ENCODE measurements around the gene RRP12.
A peak's percentile ranks its signal among the peaks of the same experiment; 100 is the strongest.
"Not testable (repeated sequence)": the region's sequence is repeated elsewhere in the genome, so short reads cannot be mapped to it uniquely, and the experiment has no call there.

Gene RRP12

GRCh38 chr10:97406483-97406882 lies 5.3 kb upstream of the RRP12 start:
- DNase-seq: not testable (repeated sequence)

GRCh38 chr10:97406064-97406463 lies 4.9 kb upstream of the RRP12 start:
- no peak for DNase-seq

- DNase-seq: no peak
Observed at GRCh38 chr10:97404044-97404443, 2.9 kb upstream of the RRP12 start.

GRCh38 chr10:97401455-97401919 lies 347 bp upstream of the RRP12 start:
- no peak for DNase-seq

GRCh38 chr10:97399843-97400545 lies 1.1 kb downstream of the RRP12 start:
- peak; percentile 67 for DNase-seq

GRCh38 chr10:97396056-97396455 lies 5.1 kb downstream of the RRP12 start:
- DNase-seq: no peak

GRCh38 chr10:97393034-97393573 lies 8.0 kb downstream of the RRP12 start:
- DNase-seq: no peak

GRCh38 chr10:97390091-97390490 lies 11.0 kb downstream of the RRP12 start:
- no peak for DNase-seq

GRCh38 chr10:97388152-97388551 lies 13.0 kb downstream of the RRP12 start:
- no peak for DNase-seq

GRCh38 chr10:97385565-97385964 lies 15.6 kb downstream of the RRP12 start:
- no peak for DNase-seq

GRCh38 chr10:97384641-97385040 lies 16.5 kb downstream of the RRP12 start:
- DNase-seq: no peak

- DNase-seq: no peak
Observed at GRCh38 chr10:97384156-97384555, 17.0 kb downstream of the RRP12 start.

- no peak for DNase-seq
Observed at GRCh38 chr10:97383159-97383558, 18.0 kb downstream of the RRP12 start.

GRCh38 chr10:97381626-97382025 lies 19.5 kb downstream of the RRP12 start:
- DNase-seq: no peak

- no peak for DNase-seq
Observed at GRCh38 chr10:97380516-97380915, 20.6 kb downstream of the RRP12 start.

GRCh38 chr10:97378933-97379921 lies 21.9 kb downstream of the RRP12 start:
- no peak for DNase-seq

GRCh38 chr10:97376413-97376812 lies 24.7 kb downstream of the RRP12 start:
- no peak for DNase-seq

GRCh38 chr10:97373456-97373855 lies 27.7 kb downstream of the RRP12 start:
- DNase-seq: no peak

- DNase-seq: no peak
Observed at GRCh38 chr10:97372233-97372875, 28.8 kb downstream of the RRP12 start.

GRCh38 chr10:97371696-97372095 lies 29.4 kb downstream of the RRP12 start:
- DNase-seq: no peak

- no peak for DNase-seq
Observed at GRCh38 chr10:97367126-97367649, 34.0 kb downstream of the RRP12 start.

- DNase-seq: no peak
Observed at GRCh38 chr10:97366572-97366971, 34.6 kb downstream of the RRP12 start.

All from fibroblast of skin of back (primary cell).